ENCODE data around the gene LDLRAD3.

The LDLRAD3 gene

DNA sequence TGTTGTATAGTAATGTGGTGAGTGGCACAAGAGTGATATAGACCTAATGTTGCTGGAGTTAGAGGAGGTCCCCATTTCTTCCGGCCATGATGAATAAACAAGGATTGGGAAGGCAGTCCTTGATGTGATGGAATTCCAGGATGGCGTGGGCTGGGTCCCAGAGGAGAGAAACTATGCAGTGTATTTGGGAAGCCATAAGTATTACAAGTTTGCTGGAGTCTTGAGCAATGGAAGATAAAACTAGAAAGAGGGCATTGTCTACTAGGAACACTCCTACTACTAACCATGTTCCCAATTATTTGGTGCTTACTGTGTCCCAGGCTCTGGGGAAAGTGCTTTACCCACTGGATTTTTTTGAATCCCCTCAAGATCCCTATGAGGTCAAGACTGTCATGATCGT is 20.0 kb downstream of the LDLRAD3 start:
- no peak for DNase-seq

DNA sequence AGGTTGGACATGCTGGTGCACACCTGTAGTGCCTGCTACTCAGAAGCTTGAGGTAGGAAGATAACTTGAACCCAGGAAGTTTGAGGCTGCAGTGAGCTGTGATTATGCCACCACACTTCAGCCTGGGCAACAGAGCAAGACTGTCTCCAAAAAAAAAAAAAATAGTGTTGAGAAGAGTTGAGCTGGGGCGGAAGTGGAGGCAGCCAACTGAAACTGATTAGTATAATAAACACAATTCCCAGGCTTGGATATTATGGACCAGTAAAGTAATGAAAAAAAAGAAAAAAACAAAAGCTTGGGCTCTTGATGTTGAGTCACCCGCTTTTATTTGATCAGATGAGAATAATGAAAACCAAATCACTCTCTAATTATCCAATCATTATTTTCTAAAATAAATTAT is 21.0 kb downstream of the LDLRAD3 start:
- DNase-seq = no peak

- DNase-seq = no peak
Observed at GRCh38 chr11:35967042-35967441, 23.2 kb downstream of the LDLRAD3 start.

GRCh38 chr11:35968386-35969088 is 24.7 kb downstream of the LDLRAD3 start:
- no peak for DNase-seq

DNA sequence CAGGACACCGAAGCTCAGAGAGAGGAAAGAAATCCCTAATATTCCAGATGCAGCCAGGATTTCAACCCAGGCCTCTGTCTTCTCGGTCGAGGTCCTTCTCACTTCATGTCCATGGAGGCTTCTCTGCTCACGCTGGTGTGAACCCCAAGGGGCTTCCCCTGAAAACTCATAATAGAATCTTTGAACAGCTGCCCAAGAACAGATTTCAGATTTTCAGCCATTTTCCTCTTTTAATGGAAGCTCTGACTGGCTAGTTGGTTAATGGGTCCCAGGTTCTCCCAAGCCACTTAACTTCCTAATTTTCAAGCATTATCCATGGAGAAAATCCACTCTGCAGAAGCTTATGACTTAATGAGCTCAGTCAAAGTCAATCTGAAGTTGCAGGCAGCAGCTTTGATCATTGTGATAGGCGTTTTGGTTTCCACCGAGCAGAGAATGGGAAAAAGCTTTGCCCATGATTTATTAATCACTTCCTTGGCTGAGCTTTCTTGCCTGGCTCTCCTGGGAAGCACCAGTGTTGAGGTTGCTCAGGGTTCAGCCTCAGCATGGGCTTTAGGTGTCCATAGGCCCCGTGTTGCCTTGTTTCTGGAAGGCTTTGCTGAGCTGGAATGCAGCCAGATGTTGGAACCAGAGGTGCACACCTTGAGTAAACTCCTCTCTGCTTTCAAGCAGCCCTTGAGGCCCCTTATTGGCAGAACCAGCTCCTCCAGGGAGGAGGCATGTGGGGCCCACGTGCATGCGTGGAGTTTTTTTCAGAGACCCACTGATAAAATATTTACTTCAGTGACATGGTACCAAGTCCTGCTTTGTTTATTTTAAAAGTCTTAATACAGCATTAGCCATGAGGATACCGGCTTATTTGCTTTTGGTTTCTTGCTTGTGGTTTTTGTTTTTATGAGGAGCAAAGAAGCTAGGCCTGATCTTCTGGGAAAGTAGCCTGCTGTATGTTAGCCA is 25.5 kb downstream of the LDLRAD3 start:
- no peak for DNase-seq

DNA sequence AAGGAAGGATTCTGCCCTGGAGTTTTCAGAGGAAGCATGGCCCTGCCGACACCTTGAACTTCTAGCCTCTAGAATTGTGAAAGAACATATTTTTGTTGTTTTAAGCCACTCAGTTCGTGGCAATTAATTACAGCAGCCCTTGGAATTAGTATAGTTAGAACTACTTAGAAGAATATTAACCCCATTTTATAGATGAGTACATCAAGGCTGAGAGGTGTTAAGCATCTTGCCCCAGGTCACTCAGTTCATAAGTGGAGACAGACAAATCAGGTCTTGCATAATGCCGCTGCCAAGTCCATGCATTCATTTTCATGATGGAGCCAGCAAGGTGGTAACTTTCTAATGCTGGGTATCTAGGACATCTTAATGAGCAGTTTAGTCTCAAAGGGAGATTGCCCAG is 26.6 kb downstream of the LDLRAD3 start:
- no peak for DNase-seq

GRCh38 chr11:35971841-35972422 is 28.1 kb downstream of the LDLRAD3 start:
- no peak for DNase-seq

GRCh38 chr11:35974882-35975589 is 31.2 kb downstream of the LDLRAD3 start:
- no peak for DNase-seq

- no peak for DNase-seq
Observed at GRCh38 chr11:35976434-35976833, 32.6 kb downstream of the LDLRAD3 start.

DNA sequence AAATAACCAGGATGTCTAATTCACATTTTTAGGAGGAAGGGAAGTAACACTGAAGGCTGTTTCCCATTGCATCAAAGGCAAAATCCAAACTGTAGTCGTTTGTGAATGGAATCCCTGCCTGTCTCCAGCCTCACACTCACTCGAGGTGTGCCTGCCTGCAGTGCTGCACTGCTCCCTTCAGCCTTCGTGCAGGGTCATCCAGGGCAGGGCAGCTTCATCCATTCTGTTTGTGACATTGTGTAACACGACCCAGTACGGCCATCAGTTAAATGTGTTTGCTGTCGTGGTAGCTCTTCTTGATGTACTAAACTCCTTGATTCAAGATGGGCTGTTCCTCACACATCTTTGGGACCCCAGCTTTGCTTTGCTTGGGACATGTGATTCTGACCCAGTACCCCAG is 34.3 kb downstream of the LDLRAD3 start:
- no peak for DNase-seq

GRCh38 chr11:35978891-35979290 is 35.0 kb downstream of the LDLRAD3 start:
- DNase-seq = no peak

DNA sequence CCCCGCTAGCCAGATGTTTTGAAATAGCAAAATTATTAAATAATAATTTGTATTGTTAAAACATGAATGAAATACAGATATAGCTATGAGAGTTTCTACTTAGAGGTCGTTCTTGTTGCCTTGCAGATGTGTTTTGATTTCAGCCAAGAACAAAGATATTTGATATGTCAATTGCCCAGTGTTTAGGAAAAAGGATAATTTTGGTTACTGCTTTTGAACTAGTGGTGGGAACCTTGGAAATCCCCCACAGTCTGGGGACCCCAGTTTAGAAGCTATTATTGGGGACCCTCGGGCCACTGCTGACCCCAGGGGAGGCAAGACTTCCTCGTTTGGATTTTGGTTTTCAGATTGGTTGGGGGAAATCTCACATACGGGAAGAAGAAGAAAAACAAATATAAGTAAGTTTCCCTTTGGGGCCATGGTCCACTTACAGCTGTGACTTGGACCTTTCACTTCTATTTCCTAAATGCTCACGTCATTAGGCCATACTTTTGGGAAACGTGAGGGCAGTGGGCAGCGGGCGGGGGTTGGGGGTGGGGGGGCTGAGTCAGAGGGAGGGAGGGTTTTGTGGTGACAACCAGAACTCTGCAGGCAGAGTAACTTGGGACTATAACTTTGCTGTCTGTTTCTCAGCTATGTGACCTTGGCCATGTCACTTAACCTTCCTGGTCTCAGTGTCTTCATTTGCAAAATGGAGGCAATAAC is 37.0 kb downstream of the LDLRAD3 start:
- no peak for DNase-seq

DNA sequence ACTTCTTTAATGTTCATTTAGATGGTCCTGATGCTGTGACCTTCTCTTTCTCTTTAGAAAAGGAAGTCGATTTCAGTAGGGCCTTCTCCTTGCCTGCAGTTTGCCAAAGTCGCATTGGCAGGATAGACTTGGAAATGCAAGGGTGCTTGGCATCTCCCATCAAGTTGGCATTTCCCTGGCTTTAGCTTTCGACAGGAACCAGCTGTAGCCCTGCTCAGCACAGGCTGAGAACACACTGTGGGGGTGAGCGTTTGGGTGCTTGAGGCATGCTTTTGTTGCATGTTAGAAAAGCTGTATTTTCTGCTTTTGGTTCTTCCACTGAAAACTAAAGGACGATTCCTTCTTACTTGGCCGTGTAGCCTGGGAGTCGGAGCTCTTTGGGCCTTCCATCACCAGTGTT is 37.7 kb downstream of the LDLRAD3 start:
- DNase-seq = no peak

DNA sequence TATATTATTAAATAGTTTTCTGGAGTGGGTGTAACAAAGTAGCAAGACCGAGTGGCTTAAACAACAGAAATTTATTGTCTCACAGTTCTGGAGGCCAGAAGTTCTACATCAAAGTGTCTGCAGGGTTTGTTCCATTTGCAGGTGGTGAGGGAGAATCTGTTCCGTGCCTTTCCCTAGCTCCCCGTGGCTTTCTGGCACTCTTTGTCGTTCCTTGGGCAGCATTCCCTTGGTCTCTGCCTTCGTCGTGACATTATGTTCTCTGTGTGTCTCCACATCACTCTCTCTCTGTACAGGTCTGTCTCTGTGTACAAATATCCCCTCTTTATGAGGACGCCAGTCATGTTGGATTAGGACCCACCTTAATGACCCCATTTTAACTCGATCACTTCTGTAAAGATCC is 38.2 kb downstream of the LDLRAD3 start:
- DNase-seq = no peak

GRCh38 chr11:35983981-35984380 is 40.1 kb downstream of the LDLRAD3 start:
- DNase-seq = no peak

DNA sequence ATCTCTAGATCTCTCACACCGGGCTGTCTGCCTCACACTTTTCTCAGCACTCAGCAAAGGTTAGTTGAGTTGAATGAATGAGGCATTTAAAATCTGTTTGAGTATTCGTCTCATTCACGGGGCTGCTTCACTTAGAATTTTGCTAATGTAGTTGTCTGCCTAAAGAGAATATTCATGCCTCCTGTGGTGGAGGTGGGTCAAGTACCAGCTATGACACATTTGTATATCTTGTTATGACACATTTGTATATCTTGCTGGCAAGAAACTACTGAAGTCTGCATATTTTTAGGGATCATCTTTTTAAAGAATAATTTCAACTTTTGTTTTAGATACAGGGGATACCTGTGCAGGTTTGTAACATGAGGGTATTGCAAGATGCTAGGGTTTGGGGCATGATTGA is 43.1 kb downstream of the LDLRAD3 start:
- DNase-seq = no peak

GRCh38 chr11:35990170-35990569 is 46.3 kb downstream of the LDLRAD3 start:
- no peak for DNase-seq

DNA sequence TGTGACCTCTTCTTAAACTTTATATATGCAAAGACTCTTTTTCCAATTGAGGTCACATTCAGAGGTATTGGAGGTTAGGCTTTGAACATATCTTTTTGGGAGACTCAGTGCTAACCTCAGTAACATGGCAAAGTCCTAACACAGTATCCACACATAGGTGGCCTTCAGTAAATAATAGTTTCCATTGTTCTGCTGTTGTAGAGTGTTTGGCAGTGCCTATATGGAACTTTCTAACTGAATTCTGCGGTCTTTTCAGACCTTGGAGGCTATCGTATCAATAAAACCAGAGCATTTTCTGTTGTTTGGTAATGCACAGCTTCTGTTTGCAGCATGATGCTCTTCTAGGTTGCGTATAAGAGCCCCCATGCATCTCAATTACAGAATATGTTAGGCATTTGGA is 47.0 kb downstream of the LDLRAD3 start:
- DNase-seq = no peak

DNA sequence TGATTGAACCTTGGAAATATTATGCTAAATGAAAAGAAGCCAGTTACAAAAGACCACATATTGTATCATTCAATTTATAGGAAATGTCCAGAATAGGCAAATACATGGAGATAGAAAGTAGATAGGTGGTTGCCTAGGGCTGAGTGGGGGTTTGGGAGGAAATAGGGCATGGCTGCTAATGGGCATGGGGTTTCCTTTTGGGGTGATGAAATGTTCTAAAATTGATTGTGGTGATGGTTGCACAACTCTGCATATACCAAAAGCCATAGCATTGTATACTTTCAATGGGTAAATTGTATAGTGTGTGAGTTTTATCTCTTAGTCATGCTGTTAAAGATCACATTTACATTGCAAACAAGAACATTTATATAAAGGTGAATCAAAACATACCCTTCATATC is 48.7 kb downstream of the LDLRAD3 start:
- DNase-seq = no peak

DNA sequence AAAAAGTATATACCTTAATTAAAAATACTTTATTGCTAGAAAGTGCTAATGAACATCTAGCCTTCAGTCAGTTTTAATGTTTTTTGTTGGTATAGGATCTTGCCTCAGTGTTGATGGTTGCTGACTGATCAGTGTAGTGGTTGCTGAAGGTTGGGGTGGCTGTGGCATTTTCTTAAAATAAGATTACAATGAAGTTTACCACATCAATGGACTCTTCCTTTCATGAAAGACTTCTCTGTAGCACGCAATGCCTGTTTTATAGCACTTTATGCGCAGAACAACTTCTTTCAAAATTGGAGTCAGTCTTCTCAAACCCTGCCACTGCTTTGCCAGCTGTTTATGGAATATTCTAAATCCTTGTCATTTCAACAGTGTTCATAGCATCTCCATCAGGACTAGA is 50.6 kb downstream of the LDLRAD3 start:
- DNase-seq = no peak

DNA sequence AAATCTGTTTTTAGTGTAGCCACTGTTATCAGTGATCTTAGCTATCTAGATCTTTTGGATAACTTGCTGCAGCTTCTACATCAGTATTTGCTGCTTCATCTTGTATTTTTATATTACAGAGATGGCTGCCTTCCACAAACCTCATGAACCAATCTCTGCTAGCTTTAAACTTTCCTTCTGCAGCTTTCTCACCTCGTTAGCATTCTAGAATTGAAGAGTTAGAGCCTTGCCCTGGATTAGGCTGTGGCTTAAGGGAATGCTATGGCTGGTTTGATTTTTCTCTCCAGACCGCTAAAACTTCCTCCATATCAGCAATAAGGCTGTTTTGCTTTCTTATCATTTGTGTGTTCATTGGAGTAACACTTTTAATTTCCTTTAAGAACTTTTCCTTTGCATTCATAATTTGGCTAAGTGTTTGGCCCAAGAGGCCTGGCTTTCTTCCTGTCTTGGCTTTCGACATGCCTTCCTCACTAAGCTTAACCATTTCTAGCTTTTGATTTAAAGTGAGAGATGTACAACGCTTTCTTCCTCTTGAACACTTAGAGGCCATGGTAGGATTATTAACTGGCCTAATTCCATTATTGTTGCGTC is 51.9 kb downstream of the LDLRAD3 start:
- DNase-seq = no peak

- no peak for DNase-seq
Observed at GRCh38 chr11:35997902-35998520, 54.1 kb downstream of the LDLRAD3 start.
